NCI-H2196 treated with DMSO at 0.1 percent for 48 hours (cell line): ENCODE results near the gene UGT3A1.

Source experiments
- DNase-seq: peaks from one replicate; lab custom pipeline; 2025; ENCODE audit not compliant: unreplicated experiment; lab: John Stamatoyannopoulos, UW

The UGT3A1 gene

GRCh38 chr5:35908814-35909213 is 82.4 kb downstream of the UGT3A1 start:
- DNase-seq, result no peak

GRCh38 chr5:35908228-35908627 is 83.0 kb downstream of the UGT3A1 start:
- no peak for DNase-seq

GRCh38 chr5:35904443-35905132 is 86.6 kb downstream of the UGT3A1 start:
- DNase-seq, result no peak

- DNase-seq, result no peak
Observed at GRCh38 chr5:35903631-35904203, 87.5 kb downstream of the UGT3A1 start.

GRCh38 chr5:35902046-35902672 is 89.0 kb downstream of the UGT3A1 start:
- no peak for DNase-seq
